OCI-LY1 (cell line): ENCODE results near the gene CILP2.

Experiments
- H2AFZ ChIP-seq: fragments of 200-600 bp; sonication (generic), shearing (Covaris generic); 2 replicates; pipeline ENCODE4 v1.6.0; 2014; ENCODE audit warnings: antibody characterized with exemption, mild to moderate bottlenecking, low read length
- H3F3A ChIP-seq: fragments of 200-600 bp; sonication (generic), shearing (Covaris generic); 2 replicates; pipeline ENCODE4 v1.6.0; 2014; ENCODE audit warnings: mild to moderate bottlenecking, antibody characterized with exemption, low read length, moderate library complexity; ENCODE audit not compliant: insufficient read depth
- H3K27ac ChIP-seq: fragments of 200-600 bp; sonication (generic); 2 replicates; pipeline ENCODE4 v1.5.1; 2014; ENCODE audit warnings: low read length, mixed run types, mild to moderate bottlenecking, low read depth; ENCODE audit not compliant: poor library complexity, severe bottlenecking
- H3K27me3 ChIP-seq: fragments of 200-600 bp; sonication (generic); 2 replicates; pipeline ENCODE4 v1.6.0; 2014; ENCODE audit warnings: antibody characterized with exemption, mild to moderate bottlenecking, low read length, moderate library complexity; ENCODE audit not compliant: insufficient read depth
- H3K36me3 ChIP-seq: fragments of 200-600 bp; sonication (generic); 2 replicates; pipeline ENCODE4 v1.6.1; 2014; ENCODE audit warnings: mild to moderate bottlenecking, antibody characterized with exemption, low read length, moderate library complexity, mixed read lengths; ENCODE audit not compliant: insufficient read depth
- H3K4me1 ChIP-seq: fragments of 200-600 bp; sonication (generic); 2 replicates; pipeline ENCODE4 v1.5.1; 2014; ENCODE audit warnings: mild to moderate bottlenecking, low read length, moderate library complexity; ENCODE audit not compliant: insufficient read depth, severe bottlenecking
- H3K4me2 ChIP-seq: fragments of 200-600 bp; sonication (generic), shearing (Covaris generic); 2 replicates; pipeline ENCODE4 v1.6.1; 2014; ENCODE audit warnings: low read length
- H3K4me3 ChIP-seq: fragments of 200-600 bp; sonication (generic); 2 replicates; pipeline ENCODE4 v1.5.1; 2014; ENCODE audit warnings: low read length, low read depth, mild to moderate bottlenecking, mixed read lengths; ENCODE audit not compliant: poor library complexity, severe bottlenecking
- H3K79me2 ChIP-seq: fragments of 200-600 bp; shearing (Covaris generic); 2 replicates; pipeline ENCODE4 v1.6.1; 2016; ENCODE audit warnings: mixed run types, low read length, mixed read lengths; ENCODE audit not compliant: insufficient read depth
- H3K9ac ChIP-seq: fragments of 200-600 bp; sonication (generic), shearing (Covaris generic); 2 replicates; pipeline ENCODE4 v1.6.1; 2014; ENCODE audit warnings: mild to moderate bottlenecking, low read length, mixed read lengths
- H3K9me2 ChIP-seq: fragments of 200-600 bp; sonication (generic), shearing (Covaris generic); 2 replicates; pipeline ENCODE4 v1.6.1; 2014; ENCODE audit warnings: low read depth, mild to moderate bottlenecking, low read length, mixed read lengths
- H3K9me3 ChIP-seq: fragments of 200-600 bp; shearing (Covaris generic); 2 replicates; pipeline ENCODE4 v1.6.1; 2014; ENCODE audit warnings: low read length, mixed read lengths
- H4K20me1 ChIP-seq: fragments of 200-600 bp; sonication (generic), shearing (Covaris generic); 2 replicates; pipeline ENCODE4 v1.6.0; 2016; ENCODE audit warnings: mild to moderate bottlenecking, low read length; ENCODE audit not compliant: insufficient read depth
- EZH2 ChIP-seq: fragments of 200-600 bp; sonication (generic), shearing (Covaris generic); IDR thresholded peaks from 2 replicates; pipeline ENCODE4 v1.8.0; 2017; ENCODE audit warnings: borderline replicate concordance, mixed run types, mild to moderate bottlenecking, antibody characterized with exemption, low read length, moderate library complexity, mixed read lengths
- TF ChIP-seq, protein P1 (sequence below): fragments of 200-600 bp; sonication (generic), shearing (Covaris generic); IDR thresholded peaks from 2 replicates; pipeline ENCODE4 v1.5.1; 2017; ENCODE audit warnings: mild to moderate bottlenecking, antibody characterized with exemption, low read length, moderate library complexity, mixed read lengths

CILP2 gene

DNA sequence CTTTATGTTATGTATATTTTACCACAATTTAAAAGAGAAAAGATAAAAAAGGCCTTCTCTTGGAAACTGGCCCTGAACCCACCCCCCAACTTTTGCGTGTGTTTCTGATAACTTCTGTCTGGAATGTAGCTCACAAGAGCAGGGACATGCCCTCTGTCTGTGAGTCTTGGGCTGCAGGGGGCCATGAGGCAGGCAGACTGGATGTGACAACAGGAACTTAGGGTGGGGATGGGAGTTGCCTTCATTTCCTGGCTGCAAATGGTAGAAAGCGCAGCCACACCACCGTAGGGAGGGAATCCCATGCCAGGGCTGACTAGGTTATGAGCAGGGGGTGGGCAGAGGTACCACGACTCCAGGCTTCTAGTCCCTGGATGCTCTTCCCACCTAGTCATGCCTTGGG is 21.9 kb downstream of the CILP2 start:
- no peaks in the 10 kb centered on the region for H3F3A ChIP-seq
- no peaks in the 10 kb centered on the region for H3K27me3 ChIP-seq
- no peaks in the 10 kb centered on the region for H3K79me2 ChIP-seq
- H3K36me3 ChIP-seq = peaks cover 7% of the 10 kb centered on the region
- H3K4me3 ChIP-seq = no peak overlapping the region
- no peaks in the 10 kb centered on the region for H4K20me1 ChIP-seq
- TF ChIP-seq, protein P1, sequence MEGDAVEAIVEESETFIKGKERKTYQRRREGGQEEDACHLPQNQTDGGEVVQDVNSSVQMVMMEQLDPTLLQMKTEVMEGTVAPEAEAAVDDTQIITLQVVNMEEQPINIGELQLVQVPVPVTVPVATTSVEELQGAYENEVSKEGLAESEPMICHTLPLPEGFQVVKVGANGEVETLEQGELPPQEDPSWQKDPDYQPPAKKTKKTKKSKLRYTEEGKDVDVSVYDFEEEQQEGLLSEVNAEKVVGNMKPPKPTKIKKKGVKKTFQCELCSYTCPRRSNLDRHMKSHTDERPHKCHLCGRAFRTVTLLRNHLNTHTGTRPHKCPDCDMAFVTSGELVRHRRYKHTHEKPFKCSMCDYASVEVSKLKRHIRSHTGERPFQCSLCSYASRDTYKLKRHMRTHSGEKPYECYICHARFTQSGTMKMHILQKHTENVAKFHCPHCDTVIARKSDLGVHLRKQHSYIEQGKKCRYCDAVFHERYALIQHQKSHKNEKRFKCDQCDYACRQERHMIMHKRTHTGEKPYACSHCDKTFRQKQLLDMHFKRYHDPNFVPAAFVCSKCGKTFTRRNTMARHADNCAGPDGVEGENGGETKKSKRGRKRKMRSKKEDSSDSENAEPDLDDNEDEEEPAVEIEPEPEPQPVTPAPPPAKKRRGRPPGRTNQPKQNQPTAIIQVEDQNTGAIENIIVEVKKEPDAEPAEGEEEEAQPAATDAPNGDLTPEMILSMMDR = no peak
- no peak for TF ChIP-seq EZH2
- no peaks in the 10 kb centered on the region for H3K4me1 ChIP-seq
- no peaks in the 10 kb centered on the region for H3K9me3 ChIP-seq
- H3K9ac ChIP-seq = no peak overlapping the region
- H3K9me2 ChIP-seq = no peaks in the 10 kb centered on the region
- no peak overlapping the region for H2AFZ ChIP-seq
- no peak overlapping the region for H3K27ac ChIP-seq
- H3K4me2 ChIP-seq = no peak overlapping the region

DNA sequence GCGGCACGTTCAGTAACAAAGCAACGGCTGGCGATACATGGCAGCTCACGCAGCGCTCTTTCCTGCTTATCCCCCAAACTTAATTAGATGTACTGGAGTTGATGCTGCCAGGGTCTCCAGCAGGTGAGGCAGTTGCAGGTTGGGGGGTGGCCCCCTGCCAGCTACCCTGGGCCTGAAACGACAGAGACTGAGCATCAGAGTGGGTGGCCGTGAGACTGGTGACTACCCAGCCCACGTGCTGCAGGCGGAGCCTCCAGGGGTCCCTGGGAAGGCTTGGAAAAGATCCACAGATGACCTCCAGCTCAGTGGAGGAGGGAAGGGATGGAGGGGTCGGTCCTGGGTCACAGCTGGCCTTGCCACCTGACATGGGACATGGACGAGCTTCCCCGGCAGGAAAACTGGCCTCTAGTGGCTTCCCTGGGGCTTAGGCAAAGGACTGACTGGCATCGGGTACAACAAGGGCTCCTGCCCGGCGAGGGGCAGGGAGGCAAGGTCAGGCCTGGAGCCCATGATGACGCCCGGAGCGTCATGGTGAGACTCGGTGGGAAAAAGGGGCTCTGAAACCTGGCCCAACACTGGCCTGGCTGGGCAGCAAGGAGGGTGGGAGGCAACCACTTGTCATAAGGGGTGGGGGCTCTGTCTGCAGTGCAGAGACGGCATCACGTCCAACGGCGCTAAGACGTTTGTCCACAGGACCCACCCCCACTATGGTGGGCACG is 24.0 kb downstream of the CILP2 start:
- no peaks in the 10 kb centered on the region for H3F3A ChIP-seq
- TF ChIP-seq, protein P1 = no peak
- TF ChIP-seq EZH2 = no peak
- H3K9ac ChIP-seq = no peak overlapping the region
- no peaks in the 10 kb centered on the region for H3K79me2 ChIP-seq
- H3K27me3 ChIP-seq = no peaks in the 10 kb centered on the region
- no peaks in the 10 kb centered on the region for H3K4me1 ChIP-seq
- H3K36me3 ChIP-seq = peaks cover 15% of the 10 kb centered on the region
- H4K20me1 ChIP-seq = no peaks in the 10 kb centered on the region
- no peaks in the 10 kb centered on the region for H3K9me3 ChIP-seq
- H2AFZ ChIP-seq = no peak overlapping the region
- H3K9me2 ChIP-seq = no peaks in the 10 kb centered on the region
- H3K4me2 ChIP-seq = no peak overlapping the region
- no peak overlapping the region for H3K4me3 ChIP-seq
- H3K27ac ChIP-seq = no peak overlapping the region

DNA sequence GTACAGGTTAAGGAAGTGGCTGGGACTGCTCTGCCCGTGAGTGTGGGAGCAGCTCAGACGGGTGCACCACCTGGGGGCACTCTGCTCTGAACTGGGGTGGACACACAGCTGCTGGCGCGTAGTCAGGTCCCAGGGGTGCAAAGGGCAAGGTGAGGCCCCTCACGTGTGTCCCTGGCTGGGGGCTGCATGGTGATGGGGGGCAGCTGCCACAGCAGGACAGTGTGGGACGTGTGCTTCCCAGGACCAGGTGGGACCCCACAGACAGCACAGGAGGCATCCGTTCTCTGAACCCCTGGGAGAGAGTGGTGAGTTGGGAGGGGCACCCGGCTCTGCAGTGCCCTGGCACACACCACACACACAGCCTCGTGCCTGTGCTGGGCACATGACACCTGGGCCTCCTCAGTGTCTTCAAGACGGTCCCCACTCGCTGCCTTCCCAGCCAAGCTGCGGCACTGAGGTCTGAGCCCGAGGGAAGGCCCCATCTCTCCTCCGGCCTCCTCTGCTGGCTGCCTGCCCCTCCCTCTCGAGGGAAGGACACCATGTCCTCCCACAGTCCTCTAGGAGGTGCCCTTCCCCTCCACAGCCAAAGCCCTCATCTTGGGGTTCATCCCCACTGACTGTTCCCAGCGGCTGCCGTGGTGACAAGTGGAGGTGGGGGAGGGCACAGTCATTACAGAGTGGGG is 24.7 kb downstream of the CILP2 start:
- Histone ChIP-seq H3F3A (no peaks in the 10 kb centered on the region), H3K9me2 (no peaks in the 10 kb centered on the region), H3K27me3 (no peaks in the 10 kb centered on the region), H3K4me3 (no peak overlapping the region), H3K4me1 (no peaks in the 10 kb centered on the region), H3K4me2 (no peak overlapping the region), H3K9ac (no peak overlapping the region), H4K20me1 (no peaks in the 10 kb centered on the region), H3K9me3 (no peaks in the 10 kb centered on the region), H3K27ac (no peak overlapping the region), H3K36me3 (peaks cover 21% of the 10 kb centered on the region), H3K79me2 (no peaks in the 10 kb centered on the region), H2AFZ (no peak overlapping the region)
- TF ChIP-seq, protein P1 = no peak
- no peak for TF ChIP-seq EZH2
